ENCODE data around the gene CLVS2.

CLVS2 gene, protein sequence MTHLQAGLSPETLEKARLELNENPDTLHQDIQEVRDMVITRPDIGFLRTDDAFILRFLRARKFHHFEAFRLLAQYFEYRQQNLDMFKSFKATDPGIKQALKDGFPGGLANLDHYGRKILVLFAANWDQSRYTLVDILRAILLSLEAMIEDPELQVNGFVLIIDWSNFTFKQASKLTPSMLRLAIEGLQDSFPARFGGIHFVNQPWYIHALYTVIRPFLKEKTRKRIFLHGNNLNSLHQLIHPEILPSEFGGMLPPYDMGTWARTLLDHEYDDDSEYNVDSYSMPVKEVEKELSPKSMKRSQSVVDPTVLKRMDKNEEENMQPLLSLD

GRCh38 chr6:122995921-122996793, at the start of gene CLVS2:
CLVS2 (plus strand) TSS chr6:122996235; CDS start chr6:122997778, 1,543 bp downstream.
- DNase-seq = peak; percentile 7

GRCh38 chr6:122947355-122947754, 48.7 kb upstream of the CLVS2 start:
- DNase-seq = peak; percentile 2

DNA sequence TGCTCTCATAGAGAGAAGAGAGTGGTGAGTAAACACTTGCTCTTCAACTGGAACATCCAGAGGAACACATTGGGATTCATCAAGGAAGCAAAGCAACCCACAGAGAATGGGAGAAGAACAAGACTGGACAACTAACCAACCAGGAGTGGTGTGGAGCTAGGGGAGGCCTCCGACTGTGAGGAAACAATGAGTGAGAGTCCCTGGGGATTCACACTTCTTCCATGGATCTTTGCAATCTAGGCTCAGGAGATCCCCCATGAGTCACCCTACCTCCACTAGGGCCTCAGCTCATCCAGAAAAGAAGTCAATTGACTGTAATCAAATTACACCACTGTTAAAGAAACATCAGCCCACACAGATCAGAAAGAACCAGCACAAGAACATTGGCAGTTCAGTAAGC, 42.3 kb upstream of the CLVS2 start:
- no peak for DNase-seq

GRCh38 chr6:122956376-122956775, 39.7 kb upstream of the CLVS2 start:
- DNase-seq = no peak

DNA sequence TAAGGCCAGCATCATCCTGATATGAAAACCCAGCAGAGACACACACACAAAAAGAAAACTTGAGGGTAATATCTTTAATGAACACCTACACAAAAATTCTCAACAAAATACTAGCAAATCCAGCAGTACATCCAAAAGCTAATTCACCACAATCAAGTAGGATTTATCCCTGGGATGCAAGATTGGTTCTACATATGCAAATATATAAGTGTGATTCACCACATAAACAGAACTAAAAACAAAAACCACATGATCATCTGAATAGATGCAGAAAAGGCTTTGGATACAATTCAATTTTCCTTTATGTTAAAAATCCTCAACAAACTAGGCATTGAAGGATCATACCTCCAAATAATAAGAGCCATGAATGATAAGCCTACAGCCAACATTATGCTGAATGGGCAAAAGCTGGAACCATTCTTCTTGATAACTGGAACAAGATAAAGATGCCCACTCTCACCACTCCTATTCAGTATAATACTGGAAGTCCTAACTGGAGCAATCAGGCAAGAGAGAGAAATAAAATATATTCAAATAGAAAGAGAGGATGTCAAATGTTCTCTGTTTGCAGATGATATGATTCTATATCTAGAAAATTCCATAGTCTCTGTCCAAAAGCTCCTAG, 33.9 kb upstream of the CLVS2 start:
- no peak for DNase-seq

DNA sequence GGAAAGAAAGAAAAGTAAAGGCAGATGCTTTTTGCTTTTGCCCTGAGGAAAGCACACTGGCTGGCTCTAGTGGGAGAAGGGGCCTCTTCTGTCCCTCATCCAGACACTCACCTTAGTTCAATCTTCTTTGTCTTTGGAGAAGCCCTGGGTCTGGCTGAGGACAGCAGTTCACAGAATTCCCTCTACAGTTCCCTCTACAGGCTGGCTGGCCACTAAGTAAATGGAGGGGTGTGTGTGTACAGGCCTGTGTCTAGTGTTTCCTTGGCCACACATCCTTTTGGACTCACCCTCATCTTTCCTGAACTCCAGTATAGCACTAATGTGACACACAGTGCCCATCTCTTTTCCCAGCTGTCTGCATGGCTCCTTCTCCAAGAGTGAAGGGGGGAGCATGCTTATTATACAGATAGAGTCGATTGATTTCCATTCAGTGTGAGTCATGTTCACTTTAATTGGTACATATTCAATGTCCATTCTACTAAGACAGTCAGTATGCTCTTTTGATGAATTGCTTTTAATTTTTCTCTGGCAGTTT, 26.0 kb upstream of the CLVS2 start:
- no peak for DNase-seq

- no peak for DNase-seq
Observed at GRCh38 chr6:122977180-122977579, 18.9 kb upstream of the CLVS2 start.

DNA sequence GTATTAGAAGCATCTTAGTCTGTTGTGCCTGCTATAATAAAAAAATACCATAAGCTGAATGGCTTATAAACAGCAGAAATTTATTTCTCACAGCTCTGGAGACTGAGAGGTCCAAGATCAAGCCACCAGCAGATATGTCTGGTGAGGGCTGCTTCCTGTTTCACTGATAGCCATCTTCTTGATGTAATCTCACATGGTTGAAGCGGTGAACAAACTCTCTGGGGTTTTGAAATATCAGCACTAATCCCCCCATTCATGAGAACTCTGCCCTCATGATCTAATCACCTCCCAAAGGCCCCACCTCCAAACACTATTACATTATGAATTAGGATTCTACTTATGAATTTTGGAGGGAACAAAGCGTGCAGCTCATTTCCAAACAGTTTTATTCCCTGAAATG, 11.6 kb upstream of the CLVS2 start:
- DNase-seq = peak; percentile 61

GRCh38 chr6:122994256-122994655, 1.8 kb upstream of the CLVS2 start:
- DNase-seq = no peak

- no peak for DNase-seq
Observed at GRCh38 chr6:122996794-122997505, 915 bp downstream of the CLVS2 start.

GRCh38 chr6:122997541-122998150, 1.6 kb downstream of the CLVS2 start:
- DNase-seq = no peak

GRCh38 chr6:122998403-122998975, 2.5 kb downstream of the CLVS2 start:
- no peak for DNase-seq

DNA sequence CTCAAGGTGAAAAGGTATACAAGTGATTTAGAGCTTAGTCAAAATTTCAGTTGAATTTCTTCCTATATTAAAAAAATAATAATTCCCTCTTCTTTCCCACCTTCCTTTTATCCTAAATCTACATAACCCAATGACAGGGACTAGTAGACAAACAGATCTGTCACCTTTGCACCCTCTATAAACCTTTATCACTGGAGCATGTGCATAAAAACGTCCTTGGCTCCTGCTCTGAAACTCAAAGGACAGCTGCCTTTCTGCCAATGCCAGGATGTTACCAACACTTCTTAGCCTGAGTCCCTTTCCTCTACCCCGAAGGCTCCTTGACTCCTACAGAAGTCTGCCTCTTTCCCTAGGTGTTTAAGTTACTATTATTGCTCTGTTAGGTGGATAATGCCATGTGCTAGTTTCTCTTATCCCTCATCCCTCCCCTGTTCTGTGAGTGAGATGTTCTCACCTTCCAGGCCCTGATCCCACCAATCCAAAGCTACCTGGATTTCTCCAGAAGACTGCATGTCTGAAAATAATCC, 4.3 kb downstream of the CLVS2 start:
- DNase-seq = no peak

- no peak for DNase-seq
Observed at GRCh38 chr6:123001540-123001939, 5.5 kb downstream of the CLVS2 start.

DNA sequence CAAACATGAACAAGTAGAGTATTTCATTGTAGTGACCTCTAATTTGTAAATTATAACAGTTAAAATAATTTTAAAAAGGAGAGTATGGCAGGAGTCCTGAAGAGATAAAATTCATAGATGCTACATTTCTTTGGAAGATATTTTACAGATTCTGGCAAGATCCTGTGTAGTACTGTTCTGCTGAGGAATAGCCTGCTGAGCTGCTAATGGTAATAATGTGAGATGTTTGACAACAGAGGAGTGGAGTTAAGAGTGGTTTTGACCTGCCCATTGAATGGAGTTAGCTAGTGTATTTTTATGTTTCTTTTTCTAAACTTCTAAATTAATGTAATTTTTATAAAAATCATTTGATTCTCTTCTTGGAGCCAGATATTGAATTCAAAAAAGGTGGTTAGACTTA, 11.8 kb downstream of the CLVS2 start:
- DNase-seq = no peak

GRCh38 chr6:123009059-123009458, 13.0 kb downstream of the CLVS2 start:
- no peak for DNase-seq

- DNase-seq = no peak
Observed at GRCh38 chr6:123014835-123015234, 18.8 kb downstream of the CLVS2 start.

DNA sequence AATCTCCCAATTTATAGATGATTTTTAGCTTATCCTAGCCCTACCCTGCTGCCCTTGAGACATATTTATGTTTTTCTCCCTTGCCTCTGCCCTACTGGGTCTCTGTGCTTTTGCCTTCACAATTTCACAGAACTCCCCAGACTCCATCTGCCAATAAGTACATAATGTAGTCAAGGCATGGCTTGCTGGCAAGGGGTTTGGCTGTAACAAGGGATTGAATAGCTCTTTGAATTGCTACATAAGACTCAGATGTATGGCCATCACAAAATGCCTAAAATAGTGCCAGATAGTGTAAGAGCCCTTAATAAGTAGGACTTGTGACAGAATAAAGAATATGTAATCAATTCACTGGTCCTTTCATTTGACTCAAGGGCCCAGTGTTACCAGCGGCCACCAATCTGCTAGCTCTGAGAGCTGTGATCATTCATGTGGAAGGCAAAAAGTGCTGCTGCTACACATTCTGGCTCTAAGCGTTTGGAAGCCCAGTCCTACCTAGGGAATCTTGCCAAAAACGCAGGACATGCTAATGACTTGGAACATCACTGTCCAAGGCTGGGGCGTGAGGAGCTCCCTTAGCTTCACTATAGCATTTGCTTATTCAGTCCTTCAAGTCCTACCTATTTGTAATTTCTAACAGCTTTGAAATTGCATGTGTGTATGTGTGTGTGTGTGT, 20.5 kb downstream of the CLVS2 start:
- no peak for DNase-seq

DNA sequence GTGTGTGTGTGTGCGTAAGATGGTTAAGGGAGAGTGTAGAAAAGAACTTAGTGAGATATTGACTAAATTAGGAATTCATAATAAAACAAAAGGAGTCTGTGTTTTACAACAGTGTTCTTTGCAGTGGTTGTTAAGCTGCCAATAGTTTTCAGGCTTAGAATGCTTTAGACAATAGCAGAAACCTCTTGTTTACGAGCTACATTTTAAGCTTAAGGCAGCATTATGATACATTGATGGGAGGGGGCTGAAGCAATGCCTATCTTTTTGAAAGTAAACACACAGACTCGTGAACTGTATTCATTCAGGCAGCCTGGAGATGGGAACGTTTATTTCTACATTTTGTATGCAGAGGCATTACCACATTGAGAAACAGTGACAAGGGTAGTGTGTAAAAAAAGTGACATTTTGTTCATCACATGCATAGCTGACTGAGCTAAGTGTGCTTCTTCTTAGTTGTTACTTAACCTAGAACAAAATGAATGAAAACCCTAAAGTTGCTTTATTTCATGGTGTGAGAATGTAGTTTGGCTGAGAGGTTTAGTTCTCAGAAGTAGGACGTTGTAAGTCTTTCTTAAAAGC, 21.2 kb downstream of the CLVS2 start:
- DNase-seq = no peak

GRCh38 chr6:123022975-123023374, 26.9 kb downstream of the CLVS2 start:
- DNase-seq = peak; percentile 15

- DNase-seq = no peak
Observed at GRCh38 chr6:123024976-123025375, 28.9 kb downstream of the CLVS2 start.
